Stimulated activated CD8-positive, alpha-beta memory T cell treated with anti-CD3 and anti-CD28 coated beads, Interleukin-7, amount 100 ng/mL, for 48 hours (primary cell): ENCODE measurements around the gene LRRC3.

Source experiments
- DNase-seq, 2 donors: peaks; one replicate each; pipeline ENCODE4 v3.0.0-alpha.2; 2020; ENCODE audit warnings: low read depth in 1 of 2; ENCODE audit errors: extremely low read depth in 1 of 2

The LRRC3 gene

DNA sequence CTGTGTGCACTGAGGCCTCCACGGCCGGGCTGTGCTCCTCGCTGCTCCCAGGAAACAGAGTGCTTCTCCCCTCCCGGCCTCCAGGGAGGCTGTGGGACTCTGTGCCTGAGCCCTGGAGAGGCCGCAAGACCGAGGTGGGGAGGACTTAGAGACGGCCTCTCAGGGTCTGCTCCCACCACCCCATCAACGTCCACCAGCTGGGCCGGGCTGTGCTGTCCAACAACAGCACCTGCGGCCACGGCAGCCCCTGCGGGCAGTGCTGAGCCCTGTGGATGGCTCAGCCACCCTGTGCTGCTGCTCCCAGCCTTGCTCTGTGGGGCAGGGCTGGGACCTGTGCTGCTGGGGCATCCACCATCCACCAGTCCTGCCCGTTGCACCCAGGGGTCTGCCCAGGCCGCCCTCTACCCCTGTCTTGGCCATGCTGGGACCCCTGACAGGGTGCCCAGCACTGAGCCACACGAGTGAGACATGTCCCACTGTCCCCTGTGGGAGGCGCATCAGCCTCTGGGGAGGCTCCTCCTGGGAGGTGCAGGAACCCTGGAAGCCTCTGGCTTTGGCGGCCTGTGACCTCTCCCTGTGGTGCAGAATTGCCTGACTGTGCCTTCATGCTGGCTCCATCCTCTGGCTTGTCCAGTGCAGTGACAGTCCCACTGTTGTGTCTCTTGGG, 31.2 kb upstream of the LRRC3 start:
- no peak for DNase-seq

DNA sequence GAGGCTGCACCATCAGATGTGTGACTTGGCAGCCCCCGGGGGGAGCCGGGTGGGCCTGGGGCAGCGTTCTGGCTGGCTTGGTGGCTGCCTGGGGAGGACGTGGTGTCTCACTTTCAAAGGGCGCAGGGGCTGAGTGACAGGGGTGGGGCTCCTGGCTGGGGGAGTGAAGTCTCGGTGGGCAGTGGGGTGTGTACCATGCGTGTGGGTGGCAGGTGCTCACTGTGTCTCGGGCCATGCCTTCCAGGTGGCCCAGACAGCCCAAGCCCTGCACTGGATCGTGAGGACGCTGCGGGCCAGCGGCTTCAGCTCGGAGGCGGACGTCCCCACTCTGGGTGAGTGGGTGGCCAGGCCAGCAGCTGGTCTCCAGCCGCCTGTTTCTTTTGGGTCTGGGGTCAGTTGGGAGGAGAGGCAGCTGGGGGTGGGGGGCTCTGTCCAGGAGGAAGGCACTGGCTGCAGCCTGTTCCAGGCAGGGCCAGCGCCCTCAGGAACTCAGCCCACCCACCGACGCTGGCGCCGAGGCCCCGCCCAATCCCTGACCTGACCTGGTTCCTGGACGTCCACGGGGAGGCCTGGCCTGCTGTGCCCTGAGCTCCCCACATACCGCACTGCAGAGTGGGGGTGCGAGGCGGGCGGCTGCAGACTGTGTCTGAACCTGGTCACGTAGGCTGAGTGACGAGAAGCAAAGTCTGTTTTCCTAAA, 30.6 kb upstream of the LRRC3 start:
- DNase-seq, result no peak

DNA sequence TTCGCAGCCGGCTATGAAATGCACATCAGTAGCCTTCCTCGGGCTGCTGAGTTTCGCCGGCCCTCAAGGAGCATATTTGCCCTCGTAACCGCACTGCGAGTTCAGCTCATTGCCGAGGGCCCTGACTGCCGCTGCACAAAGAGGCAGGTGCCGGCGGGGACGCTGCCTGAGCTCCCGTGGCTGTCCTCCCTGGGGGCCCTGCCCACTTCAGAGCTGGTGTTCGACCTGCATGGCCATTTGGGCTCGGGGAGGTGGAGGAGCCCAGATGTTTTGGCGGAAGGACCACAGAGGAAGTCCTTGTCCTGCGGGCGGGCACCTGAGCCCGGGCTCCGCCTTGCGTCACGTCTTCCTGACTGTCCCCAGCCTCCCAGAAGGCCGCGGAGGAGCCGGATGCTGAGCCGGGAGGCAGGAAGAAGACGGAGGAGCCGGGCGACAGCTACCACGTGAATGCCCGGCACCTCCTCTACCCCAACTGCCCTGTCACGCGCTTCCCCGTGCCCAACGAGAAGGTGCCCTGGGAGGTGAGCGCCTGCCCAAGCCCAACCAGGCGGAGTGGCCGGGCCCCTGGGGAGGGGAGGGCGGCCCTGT, 29.9 kb upstream of the LRRC3 start:
- no peak for DNase-seq

DNA sequence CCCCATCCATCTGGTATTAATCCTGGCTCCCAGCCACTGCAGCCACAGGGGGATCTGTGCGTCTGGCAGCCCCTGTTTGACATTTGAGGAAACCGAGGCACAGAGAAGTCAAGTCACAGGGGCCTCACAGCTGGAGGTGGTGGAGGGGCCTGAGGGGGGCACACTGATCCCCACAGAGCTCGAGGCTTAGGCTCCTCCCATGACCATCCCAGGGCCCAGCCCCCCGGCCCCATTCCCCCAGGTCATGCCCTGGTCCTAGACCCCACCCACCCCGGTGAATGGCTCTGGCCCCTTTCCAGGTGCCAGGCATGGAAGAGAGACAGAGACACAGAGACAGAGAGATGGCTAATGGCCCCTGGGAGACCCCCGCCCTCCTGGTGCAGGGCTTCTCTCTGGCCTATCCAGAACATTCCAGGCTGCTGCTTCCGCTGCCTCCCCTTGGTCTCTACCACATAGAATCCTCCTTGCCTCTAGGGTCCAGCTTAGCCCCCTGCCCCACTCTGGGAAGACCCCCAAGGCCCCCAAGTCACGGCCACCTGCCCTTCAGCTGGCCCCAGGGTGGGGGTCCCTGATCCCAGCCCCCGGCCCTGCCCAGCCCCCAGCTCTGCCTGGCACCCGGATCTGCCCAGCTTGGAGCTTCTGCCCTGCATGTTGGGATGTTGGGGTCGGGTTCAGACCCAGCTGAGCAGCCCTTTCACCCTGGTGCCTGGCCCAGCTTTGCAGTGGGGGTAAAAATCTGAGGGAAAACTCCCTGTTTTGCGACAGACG, 29.2 kb upstream of the LRRC3 start:
- no peak for DNase-seq

DNA sequence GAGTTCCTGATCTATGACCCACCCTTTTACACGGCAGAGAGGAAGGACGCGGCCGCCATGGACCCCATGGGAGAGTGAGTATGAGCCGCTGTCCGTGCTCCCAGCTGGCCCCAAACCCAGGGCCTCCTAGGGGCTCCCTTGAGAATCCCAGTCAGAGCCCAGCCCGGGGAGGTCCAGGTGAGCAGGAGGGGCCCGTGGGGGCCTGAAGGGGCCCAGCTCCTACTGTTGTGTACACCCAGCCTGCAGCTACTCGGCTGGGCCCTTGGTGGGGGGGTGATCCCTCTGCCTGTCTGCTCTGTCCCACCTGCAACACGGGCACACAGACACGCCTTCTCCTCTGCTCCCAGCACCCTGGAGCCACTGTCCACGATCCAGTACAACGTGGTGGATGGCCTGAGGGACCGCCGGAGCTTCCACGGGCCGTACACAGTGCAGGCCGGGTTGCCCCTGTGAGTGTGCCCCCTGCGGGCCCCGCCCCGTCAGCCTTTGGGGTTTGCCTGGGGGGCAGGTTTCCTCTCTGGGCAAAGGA, 28.6 kb upstream of the LRRC3 start:
- DNase-seq, result no peak

DNA sequence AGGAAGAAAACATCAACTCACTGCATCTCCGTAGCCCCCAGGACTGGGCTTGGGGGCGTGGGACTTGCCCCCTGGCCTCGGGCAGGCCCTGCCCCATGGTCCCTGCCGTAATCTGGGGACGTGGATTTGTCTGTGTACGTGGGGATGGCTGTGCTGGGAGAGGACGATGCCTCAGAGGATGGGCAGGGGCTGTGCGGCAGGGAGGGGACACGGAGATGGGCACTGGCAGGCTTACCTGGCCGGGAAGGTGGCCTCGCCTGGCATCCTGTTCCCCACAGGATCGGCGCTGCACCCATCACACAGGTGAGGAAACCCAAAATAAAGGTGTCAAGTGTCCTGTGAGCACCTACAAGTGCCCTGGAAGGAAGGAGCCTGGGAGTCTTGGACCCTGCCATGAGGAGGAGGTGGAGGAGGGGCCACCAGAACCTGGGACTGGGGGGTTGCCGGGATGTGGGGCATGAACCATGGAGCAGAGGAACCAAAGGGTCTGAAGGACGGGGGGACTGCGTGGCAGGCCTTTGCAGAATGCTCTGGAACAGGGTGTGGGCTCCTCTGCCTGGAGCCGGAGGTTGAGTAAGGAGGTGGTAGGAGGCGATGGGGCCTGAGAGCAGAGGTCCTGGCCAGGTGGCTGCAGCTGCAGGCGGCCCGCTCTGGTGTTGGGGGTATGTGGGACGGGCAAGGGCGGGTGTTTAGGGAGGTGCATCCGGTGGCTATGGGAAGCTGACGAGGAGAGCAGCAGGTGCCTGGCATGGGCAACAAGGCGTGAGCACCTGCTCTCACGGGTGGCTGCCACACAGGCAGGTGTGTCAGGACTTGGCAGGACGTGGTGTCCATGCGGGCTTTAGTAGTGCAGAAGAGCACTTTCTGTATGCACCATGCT, 27.8 kb upstream of the LRRC3 start:
- DNase-seq, result no peak

DNA sequence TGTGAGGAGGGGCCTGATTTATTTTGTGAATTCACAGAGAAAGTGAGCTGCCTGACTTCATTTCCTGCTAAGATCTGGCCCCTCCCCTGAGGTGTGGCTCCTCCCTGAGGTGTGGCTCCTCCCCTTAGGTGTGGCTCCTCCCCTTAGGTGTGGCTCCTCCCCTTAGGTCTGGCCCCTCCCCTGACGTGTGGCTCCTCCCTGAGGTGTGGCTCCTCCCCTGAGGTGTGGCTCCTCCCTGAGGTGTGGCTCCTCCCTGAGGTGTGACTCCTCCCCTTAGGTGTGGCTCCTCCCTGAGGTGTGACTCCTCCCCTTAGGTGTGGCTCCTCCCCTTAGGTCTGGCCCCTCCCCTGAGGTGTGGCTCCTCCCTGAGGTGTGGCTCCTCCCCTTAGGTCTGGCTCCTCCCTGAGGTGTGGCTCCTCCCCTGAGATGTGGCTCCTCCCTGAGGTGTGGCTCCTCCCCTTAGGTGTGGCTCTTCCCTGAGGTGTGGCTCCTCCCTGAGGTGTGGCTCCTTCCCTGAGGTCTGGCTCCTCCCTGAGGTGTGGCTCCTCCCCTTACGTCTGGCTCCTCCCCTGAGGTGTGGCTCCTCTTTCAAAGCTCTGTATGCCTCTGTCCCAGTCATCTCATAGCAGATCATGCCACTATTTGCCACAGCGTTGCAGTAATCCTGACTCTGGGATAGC, 26.9 kb upstream of the LRRC3 start:
- DNase-seq, result peak; percentile 5 to 29

DNA sequence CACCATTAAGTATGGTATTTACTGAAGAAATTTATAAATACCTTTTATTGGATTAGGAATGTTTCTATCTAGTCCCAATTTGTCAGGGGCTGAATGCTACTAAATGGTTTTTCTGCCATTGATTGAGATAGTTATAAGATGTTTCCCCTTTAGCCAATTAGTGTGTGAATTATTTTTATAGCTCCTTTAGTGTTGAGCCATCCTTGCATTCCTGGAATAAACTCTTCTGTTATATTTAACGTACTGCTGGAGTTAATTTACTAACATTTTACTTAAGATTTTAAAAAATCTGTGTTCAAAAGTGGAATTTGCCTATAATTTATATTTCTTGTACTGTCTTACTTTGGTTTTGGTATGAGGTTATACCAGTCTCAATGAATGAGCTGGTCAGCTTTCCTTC, 25.4 kb upstream of the LRRC3 start:
- DNase-seq, result no peak

DNA sequence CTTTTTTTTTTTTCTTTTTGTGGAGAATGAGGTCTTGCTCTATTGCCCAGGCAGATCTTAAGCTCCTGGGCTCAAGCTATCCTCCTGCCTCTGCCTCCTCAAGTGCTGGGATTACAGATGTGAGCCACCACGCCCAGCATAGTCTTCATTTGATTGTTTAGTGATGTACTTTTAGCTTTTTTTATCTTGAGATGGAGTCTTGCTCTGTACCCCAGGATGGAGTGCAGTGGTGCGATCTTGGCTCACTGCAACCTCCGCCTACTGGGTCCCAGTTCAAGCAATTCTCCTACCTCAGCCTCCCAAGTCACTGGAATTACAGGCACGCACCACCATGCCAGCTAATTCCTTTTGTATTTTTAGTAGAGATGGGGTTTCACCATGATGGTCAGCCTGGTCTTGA, 24.0 kb upstream of the LRRC3 start:
- no peak for DNase-seq

DNA sequence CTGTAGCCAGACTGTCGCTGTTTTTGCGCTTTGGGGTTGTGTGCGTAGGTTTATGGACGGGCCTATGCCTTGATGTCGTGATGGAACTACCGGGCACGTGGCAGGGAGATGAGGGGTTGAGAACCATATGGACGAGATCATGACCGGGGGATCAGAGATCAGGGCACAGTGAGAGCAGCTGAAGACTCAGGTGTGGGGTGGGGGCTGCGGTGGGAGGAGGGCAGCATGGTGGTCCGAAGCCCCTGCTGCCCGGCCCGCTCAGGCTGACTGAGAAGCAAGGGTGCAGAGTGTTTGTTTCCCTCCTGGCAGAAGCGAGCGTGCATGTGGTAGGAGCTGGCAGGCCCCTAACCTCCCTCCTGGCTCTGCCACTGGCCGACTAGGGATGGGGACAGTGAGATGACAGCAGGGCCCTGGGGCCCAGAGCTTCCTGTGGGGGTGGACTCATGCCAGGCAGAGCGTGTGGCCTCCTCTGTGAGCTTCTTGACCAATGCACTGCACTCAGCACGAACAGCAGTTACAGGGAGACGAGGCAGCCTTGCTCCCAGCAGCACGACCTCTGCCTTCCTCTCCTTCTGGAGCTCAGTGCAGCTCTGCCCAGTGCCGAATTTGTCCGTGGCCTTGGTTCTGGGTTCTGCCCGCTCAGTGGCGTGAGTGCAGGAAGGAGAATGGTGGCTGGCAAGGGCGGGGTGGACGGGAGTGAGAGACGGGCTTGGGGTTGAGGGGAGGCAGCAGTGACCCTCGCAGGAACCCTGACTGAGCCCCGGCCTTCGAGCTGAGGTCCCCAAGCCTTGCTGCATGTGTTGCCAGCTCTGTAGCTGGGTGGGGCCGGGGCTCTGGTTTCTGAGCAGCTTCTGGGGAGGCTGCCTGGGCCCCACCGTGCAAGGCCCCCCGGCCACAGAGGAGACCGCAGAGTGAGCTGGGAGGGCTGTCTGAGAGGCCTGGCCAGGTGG, 22.2 kb upstream of the LRRC3 start:
- no peak for DNase-seq

DNA sequence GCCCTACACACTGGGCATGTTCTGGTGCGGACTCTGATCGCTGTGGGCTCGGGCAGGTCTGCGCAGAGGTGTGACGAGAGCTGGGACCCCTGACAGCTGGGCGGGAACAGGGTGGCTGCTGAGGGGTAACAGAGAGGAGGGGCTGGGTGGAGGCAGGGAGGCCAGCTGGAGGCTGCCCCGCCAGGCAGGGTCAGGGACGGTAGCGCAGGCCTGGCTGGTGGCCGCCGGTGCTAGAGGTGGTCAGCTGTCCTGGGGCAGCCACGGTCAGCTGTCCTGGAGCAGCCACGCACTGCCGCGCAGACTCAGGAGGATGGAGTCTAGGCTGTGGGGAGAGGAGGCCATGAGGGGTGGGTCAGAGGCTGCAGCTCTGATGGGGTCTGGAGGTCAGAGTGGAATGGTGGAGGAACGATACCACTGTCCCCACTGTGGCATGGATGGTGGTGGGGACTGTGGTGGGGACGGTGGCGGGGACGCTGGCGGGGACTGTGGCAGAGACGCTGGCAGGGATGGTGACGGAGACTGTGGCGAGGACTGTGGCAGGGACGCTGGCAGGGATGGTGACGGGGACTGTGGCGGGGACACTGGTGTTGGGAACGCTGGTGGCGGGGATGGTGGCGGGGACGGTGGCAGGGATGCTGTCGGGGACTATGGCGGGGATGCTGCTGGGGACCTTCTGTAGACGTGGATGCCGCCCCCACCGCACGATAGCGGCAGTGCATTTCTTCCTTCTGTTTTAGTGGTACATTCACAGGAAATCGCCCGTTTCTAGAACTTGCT, 21.3 kb upstream of the LRRC3 start:
- DNase-seq, result no peak

DNA sequence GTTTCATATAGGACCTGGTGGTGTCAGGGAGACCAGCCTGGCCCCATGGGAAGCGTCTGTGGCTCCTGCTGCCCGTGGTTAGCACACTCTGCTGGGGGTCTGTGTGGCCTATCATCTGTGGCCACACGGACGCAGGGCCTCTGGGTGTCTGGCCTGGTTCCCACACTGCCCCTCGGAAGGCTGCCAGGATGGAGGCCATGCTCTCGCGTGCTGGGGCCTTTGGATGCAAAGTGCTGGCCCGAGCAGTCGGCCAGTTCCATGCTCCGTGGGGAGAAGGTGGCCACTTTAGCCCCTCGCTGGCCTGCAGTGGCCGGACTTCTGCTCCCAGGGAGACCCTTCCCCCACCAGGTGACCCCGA, 20.8 kb upstream of the LRRC3 start:
- DNase-seq, result no peak

DNA sequence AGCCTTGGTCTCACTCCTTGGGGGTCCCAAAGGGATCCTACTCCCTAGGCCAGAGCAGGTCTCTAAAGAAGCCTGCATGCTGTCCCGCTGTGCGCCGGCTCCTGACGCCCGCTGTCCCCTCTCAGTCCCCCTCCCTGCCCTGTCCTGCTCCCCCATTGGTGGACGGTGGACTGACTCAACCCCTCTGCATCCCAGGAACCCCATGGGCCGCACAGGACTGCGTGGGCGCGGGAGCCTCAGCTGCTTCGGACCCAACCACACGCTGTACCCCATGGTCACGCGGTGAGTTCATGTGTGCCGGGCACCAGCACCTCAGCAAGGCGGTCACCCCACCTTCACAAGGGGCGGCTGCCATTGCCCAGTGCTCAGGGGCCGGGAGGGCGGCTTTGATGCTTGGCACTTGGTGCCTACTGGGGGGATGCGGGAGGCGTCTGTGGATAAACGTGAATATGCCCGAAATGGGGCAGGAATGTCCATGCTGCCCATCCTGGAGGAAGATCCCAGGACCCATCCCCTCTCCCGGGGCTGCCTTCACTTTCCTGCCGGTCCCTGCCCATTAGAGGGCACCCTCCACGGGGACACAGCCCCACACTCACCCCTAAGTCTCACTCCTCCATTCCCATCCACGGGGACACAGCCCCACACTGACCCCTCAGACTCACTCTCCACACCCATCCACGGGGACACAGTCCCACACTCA, 20.2 kb upstream of the LRRC3 start:
- DNase-seq, result no peak

DNA sequence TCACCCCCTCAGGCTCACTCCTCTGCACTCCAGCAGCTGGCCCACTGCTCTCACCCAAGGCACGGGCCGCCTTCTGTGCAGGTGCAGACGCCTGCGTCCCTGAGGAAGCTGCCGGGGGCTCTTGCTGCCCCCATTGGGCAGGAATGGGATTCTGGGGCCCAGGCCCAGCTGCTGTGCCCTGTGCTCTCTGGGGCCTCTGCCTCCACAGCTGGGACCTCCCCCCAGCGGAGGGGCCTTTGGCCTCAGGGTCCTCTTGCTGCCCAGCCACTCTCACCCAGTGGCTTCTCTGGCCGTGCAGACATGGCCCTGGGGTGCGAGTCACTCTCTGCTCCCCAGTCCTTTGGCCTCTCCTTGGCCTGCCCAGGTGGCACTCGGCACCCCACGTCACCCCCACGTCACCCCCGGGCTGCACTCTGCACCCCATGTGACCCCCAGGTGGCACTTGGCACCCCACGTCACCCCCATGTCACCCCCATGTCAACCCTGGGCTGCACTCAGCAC, 19.1 kb upstream of the LRRC3 start:
- no peak for DNase-seq

DNA sequence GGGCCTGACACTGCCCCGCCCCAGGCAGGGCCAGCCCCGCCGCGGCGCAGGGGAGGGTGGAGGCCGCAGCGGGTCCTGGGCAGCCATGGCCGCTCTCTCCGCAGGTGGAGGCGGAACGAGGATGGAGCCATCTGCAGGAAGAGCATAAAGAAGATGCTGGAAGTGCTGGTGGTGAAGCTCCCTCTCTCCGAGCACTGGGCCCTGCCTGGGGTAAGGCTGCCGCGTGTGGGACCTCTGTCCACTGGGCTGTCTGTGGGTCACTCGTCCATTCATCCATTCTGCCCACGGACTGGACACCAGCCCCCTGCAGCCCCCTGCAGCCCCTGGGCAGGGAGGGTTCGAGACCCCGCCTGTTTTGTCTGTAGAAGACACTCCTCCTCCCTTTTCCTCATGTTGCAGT, 18.4 kb upstream of the LRRC3 start:
- DNase-seq, result no peak

DNA sequence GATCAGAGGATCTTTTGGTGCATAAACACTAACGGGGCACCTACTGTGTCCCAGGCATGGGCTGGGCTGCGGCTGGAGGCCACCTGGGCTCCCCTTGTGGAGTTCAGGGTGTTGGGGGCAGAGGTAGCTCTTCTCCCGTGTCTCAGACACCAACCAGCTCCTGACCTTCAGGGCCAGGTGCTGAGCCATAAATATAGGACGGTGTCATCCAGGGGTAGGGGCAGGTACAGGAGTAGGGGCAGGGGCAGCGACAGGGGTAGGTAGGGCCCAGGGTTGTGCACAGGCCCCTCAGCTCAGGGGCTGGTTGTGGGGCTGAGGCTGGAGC, 18.0 kb upstream of the LRRC3 start:
- DNase-seq, result no peak

DNA sequence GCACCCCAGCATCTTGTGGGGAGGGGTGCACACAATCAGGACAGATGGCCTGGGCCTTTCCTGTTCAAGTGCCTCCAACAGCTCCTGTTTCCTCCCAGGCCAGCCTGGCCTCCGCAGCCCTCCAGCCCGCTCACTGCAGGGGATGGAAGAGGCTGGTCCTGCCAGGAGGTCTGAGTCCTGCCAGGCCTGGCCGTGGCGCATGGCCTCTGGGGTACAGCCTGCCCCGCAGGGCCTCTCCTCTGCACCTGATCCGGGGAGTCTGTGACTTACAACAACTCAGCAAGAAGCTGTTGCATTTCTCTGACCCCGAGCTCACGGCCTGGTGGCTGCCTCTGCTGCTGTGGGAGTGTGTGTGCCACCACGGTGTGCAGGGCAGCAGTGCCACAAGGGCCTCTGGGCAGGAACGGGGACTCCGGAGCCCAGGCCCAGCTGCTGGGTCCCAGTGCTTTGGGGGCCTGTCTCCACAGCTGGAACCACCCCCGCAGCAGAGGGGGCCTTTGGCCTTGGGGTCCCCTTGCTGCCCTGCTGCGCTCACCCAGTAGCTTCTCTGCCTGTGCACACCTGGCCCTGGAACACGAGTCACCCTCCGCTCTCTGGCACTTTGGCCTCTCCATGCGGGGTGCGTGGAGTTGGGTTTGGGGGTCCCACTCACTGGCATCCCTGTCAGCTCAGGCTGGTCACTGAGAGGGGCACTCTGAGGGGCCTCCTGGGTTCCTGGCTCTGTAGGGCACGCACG, 17.4 kb upstream of the LRRC3 start:
- DNase-seq, result no peak
